Heart right ventricle (tissue), 16 donors: ENCODE measurements around the gene KRTAP12-4. TPM values are rescaled to one million over a fixed set of nuclear protein-coding genes. Genes with fewer than 3 reads are reported as not detected.

Experiments
- ATAC-seq, 8 donors: fragments of 200-7000 bp; cut with Tn5 transposase; one replicate each; pipeline ENCODE4 v1.9.1; 2020; ENCODE audit warnings: mild to moderate bottlenecking in 8 of 8, moderate library complexity in 8 of 8, moderate number of reproducible peaks in 1 of 8
- DNase-seq, 2 donors: peaks; one replicate each; pipeline ENCODE4 v3.0.0-alpha.2; 2020
- H3K27ac ChIP-seq, 10 donors: fragments of 200-600 bp; sonication (generic) in 2 of 10; one replicate each; pipeline versions ENCODE4 v1.5.0 to v1.8.0; 2020 to 2022; ENCODE audit warnings: mild to moderate bottlenecking in 3 of 10
- H3K27me3 ChIP-seq, 7 donors: fragments of 200-600 bp; one replicate each; pipeline ENCODE4 v1.8.0; 2021 to 2022; ENCODE audit warnings: mild to moderate bottlenecking in 2 of 7
- H3K36me3 ChIP-seq, 9 donors: fragments of 200-600 bp; sonication (generic) in 1 of 9; one replicate each; pipeline versions ENCODE4 v1.5.0 to v1.8.0; 2020 to 2022; ENCODE audit warnings: mild to moderate bottlenecking in 2 of 9
- H3K4me1 ChIP-seq, 9 donors: fragments of 200-600 bp; sonication (generic) in 1 of 9; one replicate each; pipeline versions ENCODE4 v1.5.0 to v1.8.0; 2020 to 2022; ENCODE audit warnings: mild to moderate bottlenecking in 4 of 9
- H3K4me3 ChIP-seq, 10 donors: fragments of 200-600 bp; sonication (generic) in 2 of 10; one replicate each; pipeline versions ENCODE4 v1.5.0 to v1.8.0; 2020 to 2022; ENCODE audit warnings: mild to moderate bottlenecking in 7 of 10, moderate library complexity in 2 of 10
- H3K9me3 ChIP-seq, 11 donors: fragments of 200-600 bp in 10 of 11; sonication (generic) in 2 of 11; one replicate each; pipeline versions ENCODE4 v1.5.0 to v1.8.0; 2013 to 2022; ENCODE audit warnings: mild to moderate bottlenecking in 2 of 11, control low read depth in 1 of 11, moderate library complexity in 1 of 11
- CTCF ChIP-seq, 9 donors: fragments of 200-600 bp; sonication (generic) in 2 of 9; IDR thresholded peaks; one replicate each; pipeline versions ENCODE4 v1.5.0 to v1.8.0; 2021 to 2022; ENCODE audit warnings: antibody characterized with exemption in 9 of 9, mild to moderate bottlenecking in 5 of 9, moderate library complexity in 1 of 9
- WGBS, 2 donors: extraction: QIAGEN DNeasy Blood & Tissue Kit; methylation state at CpG; one replicate each; pipeline ENCODE4 v1.1.7; 2013; ENCODE audit warnings: inconsistent platforms in 1 of 2; 5-methylcytosine and 5-hydroxymethylcytosine counted together
- intact Hi-C, 10 donors: fragments of 100-400 bp; cut with DNase I; formaldehyde crosslinking; loops; one replicate each; pipeline versions ENCODE4 v1.11.1 to v1.14.2; 2022
- polyA plus RNA-seq, 2 donors: library from polyadenylated mRNA; stranded (reverse); fragments of 200-250 nt; gene quantifications; one replicate each; pipeline ENCODE4 v1.2.3, GENCODE V29; 2013
- total RNA-seq, 10 donors: library from RNA; stranded (reverse); fragmentation: NEBNext Ultra II Directional in 3 of 10; extraction: Animal tissue kit (Norgen Biotek cat#: 25700) in 3 of 10; gene quantifications; one replicate each; pipeline versions ENCODE4 v1.2.1 to v1.2.4, GENCODE V29; 2021 to 2023
- donor health status: Arrhythmogenic right ventricular cardiomyopathy.
- donor health status: ischemic (EF 13 %, LVEDD 7.1; RV severe dilation, severe dysfunction).
- donor health status: healthy with polysubstance abuse.
- donor health status: DM: no; HTN: yes; CAD: no.
- donor health status: DM: no; HTN: no; CAD: no.
- donor health status: ischemic (EF 25% LVEDD 6.9; RV normal size, moderate dysfunction).
- donor health status: ischemic (EF 25% LVEDD 5.7; RV mildly dilated, moderate dysfunction).
- donor health status: healthy.
- donor health status: DM: yes; HTN: yes; CAD: no.
- donor health status: Ischemic cardiomyopathy.
- donor health status: ischemic (EF 35%, LVEDD 5.7; RV mildly dilated, moderate dysfunction).
- donor health status: nonischemic (EF 11% LVEDD 7.7; RV severe dilation, severe dysfunction).
- donor health status: DM: yes; HTN: yes; CAD: no.
- donor health status: PGD.
- donor health status: ischemic (EF 29% LVEDD 5.4; RV normal size, mild dysfunction).
- donor health status: nonischemic (EF 23%, LVEDD 6.1; RV moderate dilation, normal function).

Gene KRTAP12-4
- total and polyA plus RNA-seq, 12 donors: not detected

- ATAC-seq: peak in 1 of 8 donors; percentile 36
- Histone ChIP-seq H3K27me3 (peaks cover 0 to 31% (median 0%) of the 10 kb centered on the region in 7 donors), H3K9me3 (peaks cover 0 to 49% (median 21%) of the 10 kb centered on the region in 11 donors), H3K4me3 (no peak within 1 kb of the TSS), H3K4me1 (peaks cover 0 to 7% (median 0%) of the 10 kb centered on the region in 9 donors), H3K27ac (no peak within 1 kb of the TSS), H3K36me3 (no peaks in the 10 kb centered on the region)
- DNase-seq: no peak
- no peak for TF ChIP-seq CTCF (IDR thresholded peaks at IDR 0.05)
- WGBS, 2 donors: 44 to 71% methylated on average over 7 of the region's 7 CpGs
- intact Hi-C loops: loop anchor here in 1 of 10 donors (10.0 kb wide), 1 partner anchor 158 kb away; no protein-coding TSS in a partner anchor
These were observed 27.8 kb downstream of the KRTAP12-4 start, which contains the start of gene KRTAP10-9 for GRCh38 chr21:44626673-44627143. Gene KRTAP10-9, plus strand, starts transcription at chr21:44627093. Its CDS starts 79 bp downstream, at chr21:44627172.

DNA sequence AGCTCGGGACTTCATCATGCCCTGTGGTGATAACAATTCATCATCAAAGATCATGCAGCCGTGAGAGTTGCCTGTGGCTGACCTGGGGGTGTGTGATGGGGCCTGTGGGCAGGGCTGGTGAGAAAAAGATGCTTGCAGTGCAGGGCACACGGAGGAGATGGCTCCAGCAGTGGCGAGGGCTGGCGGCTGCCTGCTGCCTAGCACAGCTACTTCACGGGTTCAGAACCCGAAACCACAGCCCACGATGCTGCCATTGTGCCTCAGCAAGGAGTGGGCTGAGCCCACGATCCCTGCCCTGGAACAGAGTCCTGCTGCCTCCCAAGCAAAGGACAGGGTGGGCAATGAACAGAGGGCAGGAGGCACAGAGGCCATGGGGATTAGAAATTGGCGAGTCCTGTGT, 28.2 kb downstream of the KRTAP12-4 start:
- no peak for DNase-seq
- Histone ChIP-seq H3K27me3 (peaks cover 0 to 31% (median 0%) of the 10 kb centered on the region in 7 donors), H3K4me1 (peaks cover 0 to 7% (median 0%) of the 10 kb centered on the region in 9 donors), H3K27ac (no peak overlapping the region), H3K4me3 (no peak overlapping the region), H3K36me3 (no peaks in the 10 kb centered on the region), H3K9me3 (peaks cover 0 to 44% (median 16%) of the 10 kb centered on the region in 11 donors)
- 75 to 76% methylated on average over 10 of the region's 10 CpGs for WGBS, 2 donors
- peak in 2 of 8 donors; percentile 23 to 36 for ATAC-seq
- TF ChIP-seq CTCF (IDR thresholded peaks at IDR 0.05): no peak
- intact Hi-C loops: loop anchor here in 1 of 10 donors (10.0 kb wide), 1 partner anchor 159 kb away; no protein-coding TSS in a partner anchor

GRCh38 chr21:44625756-44626155, 28.7 kb downstream of the KRTAP12-4 start:
- DNase-seq: no peak
- Histone ChIP-seq H3K9me3 (peaks cover 0 to 44% (median 15%) of the 10 kb centered on the region in 11 donors), H3K4me3 (no peak overlapping the region), H3K36me3 (no peaks in the 10 kb centered on the region), H3K27ac (no peak overlapping the region), H3K4me1 (peaks cover 0 to 7% (median 0%) of the 10 kb centered on the region in 9 donors), H3K27me3 (peaks cover 0 to 31% (median 0%) of the 10 kb centered on the region in 7 donors)
- TF ChIP-seq CTCF (IDR thresholded peaks at IDR 0.05): no peak
- WGBS, 2 donors: 77 to 79% methylated on average over 7 of the region's 7 CpGs
- intact Hi-C loops: loop anchor here in 1 of 10 donors (10.0 kb wide), 1 partner anchor 159 kb away; no protein-coding TSS in a partner anchor
- peak in 1 of 8 donors; percentile 59 for ATAC-seq

- Histone ChIP-seq H3K4me3 (no peak overlapping the region), H3K27ac (no peak overlapping the region), H3K9me3 (peaks cover 0 to 51% (median 15%) of the 10 kb centered on the region in 11 donors), H3K27me3 (peaks cover 0 to 24% (median 0%) of the 10 kb centered on the region in 7 donors), H3K4me1 (peaks cover 0 to 7% (median 0%) of the 10 kb centered on the region in 9 donors), H3K36me3 (no peaks in the 10 kb centered on the region)
- DNase-seq: no peak
- ATAC-seq: no peak
- TF ChIP-seq CTCF (IDR thresholded peaks at IDR 0.05): no peak
- intact Hi-C loops: loop anchor here in 1 of 10 donors (10.0 kb wide), 1 partner anchor 161 kb away; no protein-coding TSS in a partner anchor
These were observed 30.9 kb downstream of the KRTAP12-4 start for GRCh38 chr21:44623575-44623974.
